GDM1 (cell line): Measurements from ENCODE around the gene C1orf105.

ENCODE experiments used
- DNase-seq: peaks from one replicate; lab custom pipeline; 2025; lab: John Stamatoyannopoulos, UW

C1orf105 gene

DNA sequence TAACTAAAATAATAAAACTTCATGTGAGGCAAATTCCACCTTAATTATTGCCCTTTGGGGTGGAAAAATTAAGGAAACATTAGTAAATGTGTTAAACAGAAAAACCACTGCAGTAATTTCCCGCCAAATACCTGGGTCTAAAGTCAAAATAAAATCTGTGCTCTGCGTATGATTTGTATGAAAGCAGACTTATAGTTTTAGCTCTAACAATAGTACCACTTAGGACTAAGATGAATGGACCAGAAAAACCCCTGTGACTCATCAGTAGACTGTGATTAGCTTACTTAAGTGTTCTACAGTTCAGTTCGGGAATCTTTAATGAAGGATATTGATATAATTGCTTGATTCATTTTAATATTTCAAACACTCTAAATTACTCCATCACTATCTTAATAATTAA lies 23.3 kb upstream of the C1orf105 start:
- DNase-seq: no peak

DNA sequence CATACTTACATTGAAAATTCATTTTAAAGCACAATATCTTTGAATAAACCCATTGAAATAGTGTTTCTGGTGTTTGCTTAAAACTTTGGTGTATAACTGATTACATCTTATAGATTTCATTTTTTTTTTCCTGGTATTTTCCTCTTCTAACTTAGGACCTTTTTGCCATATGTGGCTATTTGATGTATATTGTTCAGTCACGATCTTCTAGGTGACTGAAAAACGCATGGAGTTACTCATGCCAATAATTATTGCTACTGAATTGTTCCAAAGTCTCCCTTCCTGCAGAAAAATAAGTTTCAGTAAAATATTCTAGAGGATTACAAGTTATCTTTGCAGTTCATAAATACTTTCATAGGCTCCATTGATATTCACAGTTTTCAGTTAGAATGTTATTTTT lies 22.9 kb upstream of the C1orf105 start:
- no peak for DNase-seq

DNA sequence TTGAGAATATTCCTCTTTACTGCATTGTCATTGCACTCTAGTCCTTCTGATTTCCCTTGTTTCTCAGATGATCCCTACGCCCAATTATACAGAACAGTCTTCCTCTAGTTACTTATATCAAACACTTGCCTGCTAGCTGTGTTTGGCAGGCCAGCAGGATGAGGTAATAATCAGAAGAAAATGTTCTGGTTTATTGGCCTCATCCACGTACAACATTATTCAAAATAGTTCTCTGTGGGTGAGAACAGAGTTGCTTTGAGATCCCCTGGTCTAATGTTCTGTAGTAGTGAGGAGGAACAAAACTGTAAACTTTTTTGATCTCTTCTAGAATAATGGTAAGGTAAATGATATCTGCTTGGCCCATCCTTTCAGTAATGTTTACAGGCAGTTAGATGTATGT lies 22.3 kb upstream of the C1orf105 start:
- DNase-seq: no peak

DNA sequence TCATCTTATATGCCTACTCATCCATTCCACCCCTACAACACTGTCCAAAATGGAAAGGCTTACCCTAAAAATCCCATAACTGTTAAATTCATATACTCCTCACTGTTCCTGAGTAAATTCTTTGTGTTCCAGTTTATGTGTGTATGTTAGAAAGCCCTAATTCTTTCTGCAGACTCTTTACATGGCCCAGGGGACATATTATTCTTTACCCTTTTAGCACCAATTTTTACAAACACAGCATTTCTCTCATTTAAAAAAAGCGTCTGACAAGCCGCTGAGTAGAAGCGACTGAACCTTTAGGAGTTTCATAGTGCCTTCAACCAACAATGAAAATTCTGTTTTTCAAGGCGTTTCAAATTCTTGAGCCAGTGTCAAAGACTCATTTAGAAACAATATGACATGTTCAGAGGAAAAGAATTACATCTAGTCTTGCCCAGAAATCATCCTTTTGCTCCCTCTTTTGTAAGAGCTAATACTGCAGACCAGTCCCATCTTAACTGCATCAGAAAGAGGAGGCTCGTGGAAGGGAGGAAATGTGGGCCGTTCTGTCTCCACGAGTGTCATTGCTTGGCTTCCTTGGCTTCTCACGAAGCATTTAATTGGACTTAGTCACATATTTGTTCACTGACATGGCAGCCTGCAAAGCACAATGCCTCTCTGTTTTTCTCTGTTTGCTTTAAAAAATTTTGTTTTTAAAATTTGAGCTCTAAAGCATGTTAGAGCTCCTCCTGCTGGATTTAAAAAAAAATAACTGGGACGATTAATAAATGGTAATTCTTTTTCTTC lies 21.3 kb upstream of the C1orf105 start:
- DNase-seq: no peak

DNA sequence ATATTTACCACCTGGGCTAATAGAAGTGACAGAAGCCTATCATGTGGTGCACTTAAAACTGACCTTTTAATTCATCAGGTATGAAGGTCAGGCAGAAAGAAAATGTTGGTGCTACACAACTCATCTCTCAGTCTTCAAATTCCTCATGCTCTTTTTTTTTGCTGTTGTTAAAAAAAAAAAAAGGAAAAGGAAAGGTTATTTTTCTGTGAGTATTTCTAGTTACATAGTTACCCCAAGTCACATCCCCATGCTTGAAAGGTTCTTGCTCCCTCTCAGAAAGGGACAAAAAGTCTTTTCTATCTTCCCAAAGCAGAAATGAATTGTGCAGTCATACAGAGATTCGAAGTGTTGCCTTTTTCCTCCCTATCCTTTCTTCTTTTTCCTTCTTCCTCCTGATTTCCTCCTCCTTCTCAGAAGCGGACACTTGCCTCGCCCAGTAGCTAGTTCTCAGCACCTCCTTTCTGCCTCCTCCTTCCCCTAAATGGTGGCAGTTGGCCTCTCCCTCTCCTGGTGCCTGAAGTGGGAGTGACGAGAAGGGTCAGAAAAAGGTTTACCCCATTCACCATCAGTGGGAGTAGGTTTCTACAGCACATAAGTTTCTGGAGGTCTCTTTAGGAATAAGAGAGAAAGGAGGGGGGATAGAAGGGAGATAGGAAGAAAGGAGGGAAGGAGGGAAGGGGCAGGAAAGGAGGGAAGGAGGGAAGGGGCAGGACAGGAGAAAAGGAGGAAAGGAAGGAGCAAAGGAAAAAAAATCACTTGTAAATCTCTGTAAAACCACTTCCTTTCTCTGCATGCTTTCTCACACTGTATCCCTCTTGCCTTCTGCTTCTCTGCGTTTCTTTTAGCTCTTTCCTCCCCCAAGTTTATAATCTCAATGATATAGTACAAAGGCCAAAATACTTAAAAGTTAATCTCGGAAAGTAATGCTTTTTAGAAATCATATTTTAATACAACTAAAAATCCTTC lies 20.4 kb upstream of the C1orf105 start:
- DNase-seq: no peak

DNA sequence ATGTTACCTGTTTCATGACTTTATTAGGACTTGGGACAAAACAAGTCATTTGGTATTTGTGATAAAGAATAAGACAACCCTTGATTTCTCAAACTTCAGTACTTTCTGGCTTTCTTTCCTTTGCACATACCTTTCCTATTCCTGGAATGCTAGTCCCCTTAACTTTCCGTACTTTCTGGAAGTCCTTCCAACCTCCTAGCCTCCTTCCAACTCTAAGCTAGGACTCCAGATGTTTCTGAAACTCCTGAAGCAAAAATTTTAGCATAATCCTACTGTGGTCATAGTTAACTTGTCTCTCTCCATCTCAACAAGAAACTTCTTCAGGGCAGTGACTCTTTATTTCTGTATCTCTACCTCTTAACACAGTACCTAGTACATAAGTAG lies 19.8 kb upstream of the C1orf105 start:
- DNase-seq: no peak

DNA sequence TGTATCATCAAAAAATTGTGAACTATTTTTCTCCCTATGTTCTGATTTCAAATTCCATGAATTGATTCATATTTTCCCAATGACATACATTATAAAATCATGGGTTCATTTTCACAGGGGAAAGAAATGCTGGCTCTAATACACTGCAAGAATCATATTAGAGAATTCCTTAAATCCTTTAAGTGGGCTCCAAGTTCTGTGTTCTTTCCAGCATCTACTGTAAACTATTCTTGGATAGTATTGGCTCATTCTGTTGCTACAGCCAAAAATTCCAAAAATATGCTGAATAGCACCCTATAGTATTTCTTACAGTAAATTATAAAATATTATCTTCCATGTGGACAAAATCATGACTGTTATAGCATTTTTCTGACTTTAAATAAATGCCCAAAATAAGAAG lies 19.0 kb upstream of the C1orf105 start:
- no peak for DNase-seq

DNA sequence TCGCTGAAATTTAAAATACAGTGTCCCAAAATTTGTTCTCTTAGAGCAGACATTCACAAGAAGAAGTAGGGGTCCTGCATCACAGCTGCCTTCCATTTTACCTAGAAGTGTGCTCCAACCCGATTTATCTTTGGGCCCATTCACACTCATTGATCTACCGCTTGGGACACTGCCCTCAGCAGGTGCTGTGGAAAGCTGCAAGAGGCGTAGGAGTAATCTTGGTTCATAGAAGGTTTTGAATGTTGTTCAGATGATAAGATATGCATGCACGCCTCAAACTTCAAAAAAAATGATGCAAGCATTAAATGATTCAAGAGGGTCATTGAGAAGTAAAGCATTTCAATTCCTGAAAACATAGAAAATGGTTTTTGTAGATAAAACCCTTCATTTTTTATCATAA lies 18.6 kb upstream of the C1orf105 start:
- no peak for DNase-seq

DNA sequence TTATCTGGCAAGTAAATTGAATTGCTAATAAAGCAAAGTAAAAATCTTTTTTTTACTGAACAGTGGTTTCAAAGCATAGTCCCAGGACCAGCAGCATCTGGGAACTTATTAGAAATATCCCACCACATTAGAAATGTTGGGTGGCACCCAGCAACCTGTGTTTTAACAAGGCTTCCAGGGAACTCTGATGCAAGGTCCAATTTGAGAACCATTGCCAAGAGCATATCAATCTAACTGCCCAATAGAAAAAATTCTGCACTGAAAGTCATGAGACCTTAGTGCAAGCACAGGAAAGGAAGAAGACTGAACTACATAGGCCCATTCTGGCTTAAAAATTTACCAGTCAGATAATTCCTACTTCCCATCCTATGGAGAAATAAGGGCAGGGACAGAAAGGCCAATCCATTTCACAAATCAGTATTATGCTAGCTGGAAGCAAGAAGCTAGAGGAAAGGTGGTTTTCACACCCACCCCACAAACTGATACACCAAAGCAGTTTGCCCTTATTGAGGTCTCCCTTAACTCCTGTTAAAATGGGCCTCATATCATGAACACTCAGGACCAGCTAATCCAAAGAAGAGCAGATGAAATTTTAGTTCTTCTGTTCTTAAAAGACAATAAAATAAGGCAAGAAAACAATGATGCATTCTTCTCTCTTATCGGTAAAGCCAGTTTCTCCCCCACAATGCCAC lies 17.5 kb upstream of the C1orf105 start:
- DNase-seq: no peak

DNA sequence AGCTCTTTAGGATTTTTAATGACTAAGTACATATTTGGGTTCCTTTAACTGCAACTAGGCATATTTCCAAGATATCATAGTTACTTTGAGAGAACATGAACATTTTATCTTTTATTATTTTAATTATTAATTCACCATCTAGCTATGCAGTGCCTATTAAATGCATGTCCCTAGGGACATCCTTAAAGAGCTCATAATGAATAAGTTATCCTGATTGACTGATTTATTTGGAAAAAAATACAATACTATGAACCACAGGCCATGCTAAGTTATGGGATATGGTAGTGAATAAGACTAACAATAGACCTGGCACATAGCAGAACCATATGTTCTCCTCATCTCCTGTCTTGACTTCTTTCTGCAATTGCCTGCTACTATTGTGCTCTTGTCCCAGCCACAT lies 16.4 kb upstream of the C1orf105 start:
- no peak for DNase-seq

DNA sequence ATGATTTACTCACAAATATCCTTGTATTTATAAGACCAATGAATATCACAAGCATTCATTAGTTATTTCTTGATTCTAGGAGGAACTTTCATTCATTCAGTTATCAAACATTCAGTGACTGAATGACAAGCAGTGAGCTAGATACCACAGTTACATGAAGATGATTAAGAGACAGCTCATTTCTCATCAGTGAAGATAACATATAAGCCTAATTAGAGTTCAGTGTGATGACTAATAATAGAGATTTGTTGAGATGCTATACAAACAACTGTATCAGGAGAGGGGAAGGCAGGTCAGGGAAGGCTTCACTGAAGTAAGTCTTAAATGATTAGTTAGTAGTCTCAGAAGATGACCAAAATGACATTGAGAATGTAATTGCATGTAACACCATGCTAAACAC lies 14.6 kb upstream of the C1orf105 start:
- no peak for DNase-seq

DNA sequence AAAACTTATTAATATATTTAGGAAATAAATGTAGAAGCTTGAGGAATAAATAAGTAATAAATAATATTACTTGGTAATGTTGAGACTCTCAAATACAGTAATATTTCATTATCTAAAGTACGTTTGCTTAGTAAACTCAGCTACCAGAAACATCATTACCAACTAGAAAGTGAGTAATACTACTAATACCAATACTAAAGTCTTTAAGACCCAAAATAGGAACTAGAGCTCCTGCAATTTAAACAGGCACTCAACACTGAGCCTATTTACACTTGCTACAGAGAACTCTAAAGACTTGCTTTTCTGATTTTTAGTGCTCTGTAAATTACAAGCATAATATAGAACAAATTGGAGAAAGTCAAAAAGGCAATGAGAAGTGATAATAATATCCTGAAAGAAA lies 13.5 kb upstream of the C1orf105 start:
- DNase-seq: no peak

DNA sequence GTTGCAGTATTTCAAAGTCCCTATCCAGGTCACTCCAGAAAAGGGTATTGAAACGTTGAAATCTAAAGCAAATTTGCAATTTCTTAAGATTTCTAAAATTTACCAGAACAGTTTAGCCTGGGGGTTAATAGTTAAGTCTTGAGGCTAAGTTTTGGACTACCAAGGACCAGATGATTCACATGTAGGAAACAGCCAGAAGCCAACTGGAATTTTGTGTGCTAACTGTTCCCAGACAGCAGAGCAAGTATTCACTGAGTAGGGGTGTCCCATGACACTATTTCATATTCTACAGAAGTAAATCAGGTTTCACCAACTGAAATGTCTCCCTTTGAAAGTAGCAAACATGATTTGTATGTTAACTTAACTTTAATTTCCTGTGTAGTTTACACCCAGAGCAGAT lies 11.5 kb upstream of the C1orf105 start:
- DNase-seq: no peak

DNA sequence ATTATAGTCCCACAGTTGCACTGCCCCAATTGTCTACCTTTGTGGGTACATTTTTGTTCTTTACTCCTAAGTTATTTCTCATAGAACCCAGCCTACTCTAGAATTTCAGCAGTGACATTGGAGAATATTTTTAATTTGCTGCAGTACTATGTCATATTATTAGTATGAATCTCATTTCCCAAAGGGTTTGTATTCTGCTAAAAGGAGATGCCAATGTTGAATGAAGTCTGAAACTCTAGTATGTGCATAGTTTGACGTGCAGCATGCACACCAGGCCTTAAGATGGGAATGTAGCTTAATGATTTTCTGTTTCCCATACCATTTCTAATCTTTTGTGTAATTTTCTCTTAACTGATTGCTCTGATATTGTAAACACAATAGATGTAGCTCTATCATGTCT lies 10.5 kb upstream of the C1orf105 start:
- DNase-seq: no peak

DNA sequence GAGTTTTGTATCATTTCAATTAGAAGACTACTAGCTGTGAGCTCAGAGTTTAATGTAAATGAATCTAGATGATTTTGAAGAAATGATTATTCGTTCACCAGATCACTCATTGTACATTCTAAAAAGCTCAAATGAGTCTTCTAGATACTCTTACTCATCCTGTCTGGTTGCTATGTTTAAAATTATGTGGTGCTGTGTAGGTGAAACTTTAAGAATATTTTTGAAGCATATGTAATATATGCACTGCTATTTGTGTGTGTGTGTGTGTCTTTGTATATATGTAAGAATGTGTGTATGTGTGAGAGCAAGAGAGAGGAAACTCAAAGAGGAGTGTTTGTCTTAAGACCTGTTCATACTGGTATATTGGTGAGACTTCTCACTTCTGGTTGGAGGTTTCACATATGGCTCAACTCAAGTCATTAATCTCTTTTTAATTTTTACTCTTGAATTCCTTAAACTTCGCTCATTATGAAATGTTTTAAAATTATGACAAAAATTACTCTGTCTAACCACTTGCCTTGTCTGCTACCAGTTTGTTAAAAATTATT lies 8.6 kb upstream of the C1orf105 start:
- DNase-seq: no peak

DNA sequence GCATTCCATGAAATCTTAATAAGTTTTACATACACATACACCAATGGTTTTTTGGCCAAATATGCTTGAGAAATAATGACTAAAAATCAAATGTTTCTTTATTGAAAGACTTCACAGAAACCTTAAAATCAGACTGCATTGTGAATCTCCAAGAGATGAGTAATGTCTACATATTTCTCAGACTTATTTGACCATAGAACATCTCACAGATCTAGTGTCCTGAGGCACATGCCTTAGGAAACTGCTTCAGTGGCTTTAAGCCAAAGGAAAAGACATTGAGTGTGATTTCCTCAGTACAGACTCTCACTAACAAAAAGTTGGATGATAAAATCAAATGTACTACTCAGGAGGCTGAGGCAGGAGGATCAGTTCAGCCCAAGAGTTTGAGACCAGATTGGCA lies 6.2 kb upstream of the C1orf105 start:
- DNase-seq: no peak

DNA sequence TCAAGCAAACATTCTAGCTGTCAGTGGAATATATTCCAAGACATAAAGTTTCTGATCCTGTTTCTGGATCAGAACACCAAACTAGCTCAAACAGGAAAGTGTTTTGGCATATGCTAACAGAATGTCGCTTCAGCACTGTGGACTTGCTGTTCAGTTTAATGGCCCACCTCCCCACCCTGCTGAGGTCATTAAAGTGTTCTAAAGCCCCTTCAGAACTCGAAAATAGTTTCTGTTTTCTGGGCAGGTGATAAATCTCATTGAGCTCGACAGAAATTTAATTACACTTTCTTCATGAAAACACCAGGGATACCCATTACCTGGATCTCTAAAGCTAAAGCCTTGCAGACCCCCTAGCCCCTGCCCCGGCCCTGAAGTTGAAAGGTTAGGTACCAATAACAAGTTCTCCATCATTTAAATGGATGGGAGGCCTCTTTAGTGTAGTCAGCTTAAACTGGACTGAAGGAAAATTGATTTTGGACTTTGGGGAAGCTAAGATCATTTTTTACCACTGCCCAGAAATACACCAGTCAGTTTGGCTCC lies 3.9 kb upstream of the C1orf105 start:
- DNase-seq: no peak

DNA sequence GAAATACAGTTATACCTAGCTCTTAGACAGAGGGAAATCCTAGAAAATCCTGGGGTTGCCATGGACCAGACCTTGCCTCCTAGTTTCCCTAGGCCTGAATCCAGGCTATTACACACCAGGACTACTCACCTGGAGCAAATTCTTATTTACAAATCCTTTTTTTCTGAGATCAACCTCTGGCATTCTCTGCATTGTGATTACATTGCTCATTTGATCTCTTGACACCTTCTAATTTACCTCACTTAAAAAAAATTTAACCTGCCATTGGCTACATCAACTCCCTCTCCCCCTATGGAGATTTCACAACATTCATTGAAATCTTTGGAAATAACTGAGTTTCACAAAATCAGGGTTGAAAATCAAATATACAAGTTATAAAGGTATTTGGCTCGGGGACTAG lies 2.9 kb upstream of the C1orf105 start:
- DNase-seq: no peak

DNA sequence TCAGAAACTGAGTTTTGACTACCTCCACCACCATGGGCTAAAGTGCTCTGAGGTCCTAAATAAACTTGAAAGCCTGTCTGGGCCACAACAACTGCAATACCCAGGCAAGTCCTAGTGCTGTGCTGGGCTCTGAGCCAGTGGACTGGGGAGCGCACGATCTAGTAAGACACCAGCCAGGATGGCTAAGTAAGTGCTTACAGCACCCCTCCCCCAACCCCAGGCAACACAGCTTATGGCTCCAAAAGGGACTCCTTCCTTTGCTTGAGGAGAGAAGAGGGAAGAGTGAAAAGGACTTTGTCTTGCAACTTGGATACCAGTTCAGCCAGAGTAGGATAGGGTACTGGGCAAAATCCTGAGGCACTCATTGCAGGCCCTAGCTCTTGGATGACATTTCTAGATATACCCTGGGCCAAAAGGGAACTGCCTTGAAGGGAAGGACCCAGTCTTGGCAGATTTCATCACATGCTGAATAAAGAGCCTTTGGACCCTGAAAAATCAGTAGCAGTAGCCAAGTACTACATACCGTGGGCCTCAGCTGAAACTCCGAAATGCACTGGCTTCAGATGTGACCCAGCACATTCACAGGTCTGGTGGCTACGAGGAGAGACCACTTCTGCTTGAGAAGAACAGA lies 1.6 kb downstream of the C1orf105 start:
- DNase-seq: no peak

DNA sequence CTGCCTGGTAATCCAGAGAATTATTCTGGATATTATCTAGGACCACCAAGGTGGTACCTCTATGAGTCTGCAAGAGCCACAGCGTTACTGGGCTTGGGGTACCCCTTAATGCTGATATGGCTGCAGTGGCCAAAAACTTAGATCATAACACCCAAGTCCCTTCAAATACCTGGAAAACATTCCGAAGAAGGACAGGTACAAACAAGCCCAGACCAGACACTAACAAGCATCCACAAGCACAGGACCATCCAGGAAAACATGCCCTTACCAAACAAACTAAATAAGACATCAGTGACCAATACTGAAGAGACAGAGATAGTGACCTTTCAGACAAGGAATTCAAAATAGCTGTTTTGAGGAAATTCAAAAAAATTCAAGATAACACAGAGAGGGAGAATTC lies 2.9 kb downstream of the C1orf105 start:
- no peak for DNase-seq

DNA sequence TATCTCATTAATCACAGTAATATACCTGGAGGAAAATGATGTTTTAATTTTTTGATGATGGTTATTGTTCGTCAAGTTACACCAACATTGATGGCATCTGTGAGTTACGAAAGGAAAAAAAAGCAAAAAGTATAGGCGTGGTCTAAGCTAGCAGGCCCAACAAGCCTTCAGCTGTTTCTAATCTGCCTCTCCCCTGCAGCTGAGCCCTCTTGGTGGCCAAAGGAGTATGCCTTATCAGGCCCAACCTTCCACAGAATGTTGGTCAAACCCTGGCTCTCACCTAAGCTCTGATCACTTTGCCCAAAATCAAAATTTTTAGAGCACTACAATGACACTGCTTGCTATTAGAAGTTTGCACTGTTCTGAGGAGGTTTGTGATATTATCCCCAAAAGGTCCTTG lies 4.9 kb downstream of the C1orf105 start:
- DNase-seq: no peak

DNA sequence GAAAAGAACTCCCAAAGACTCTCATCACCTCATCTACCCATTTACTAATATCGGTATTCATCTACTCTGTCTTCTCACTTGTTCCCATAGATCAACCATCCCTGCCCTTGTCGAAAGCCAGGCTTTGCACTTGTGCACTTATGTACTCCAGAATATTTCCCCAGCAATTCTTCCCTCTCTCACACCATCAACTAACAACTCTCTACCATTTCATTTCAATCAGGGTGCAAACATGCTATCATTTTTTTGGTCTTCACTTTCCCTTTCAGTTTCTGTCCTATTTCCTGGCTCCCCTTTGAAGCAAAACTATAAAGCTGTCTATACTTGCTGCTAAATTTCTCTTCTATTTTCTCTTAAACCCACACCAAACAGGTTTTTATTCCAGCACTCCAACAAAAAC lies 6.7 kb downstream of the C1orf105 start:
- no peak for DNase-seq
